Nephron progenitor cell (in vitro differentiated cells): Measurements from ENCODE around the gene MROH8.
"Not testable (repeated sequence)": the region's sequence is repeated elsewhere in the genome, so short reads cannot be mapped to it uniquely, and the experiment has no call there.

ENCODE experiments used
- DNase-seq: peaks from one replicate; pipeline ENCODE4 v3.0.0; 2021
- H3K27ac Mint-ChIP-seq: 2 replicates; pipeline ENCODE4 v1.8.0; 2021; ENCODE audit warnings: mild to moderate bottlenecking, moderate library complexity, mixed read lengths
- H3K27me3 Mint-ChIP-seq: 2 replicates; pipeline ENCODE4 v1.8.0; 2021; ENCODE audit warnings: mild to moderate bottlenecking, low read depth, mixed read lengths; ENCODE audit not compliant: poor library complexity
- H3K36me3 Mint-ChIP-seq: 2 replicates; pipeline ENCODE4 v1.8.0; 2021; ENCODE audit warnings: low read depth, mixed read lengths
- H3K4me1 Mint-ChIP-seq: 2 replicates; pipeline ENCODE4 v1.8.0; 2021; ENCODE audit warnings: mixed read lengths
- H3K4me3 Mint-ChIP-seq: 2 replicates; pipeline ENCODE4 v1.8.0; 2021; ENCODE audit warnings: mild to moderate bottlenecking, moderate library complexity, mixed read lengths
- H3K9me3 Mint-ChIP-seq: 2 replicates; pipeline ENCODE4 v1.8.0; 2021; ENCODE audit warnings: mild to moderate bottlenecking, moderate library complexity, mixed read lengths
- CTCF ChIP-seq: fragments of 200-600 bp; sonication (generic); IDR thresholded peaks from 2 replicates; pipeline ENCODE4 v1.5.0; 2021; ENCODE audit warnings: antibody characterized with exemption

Gene MROH8

GRCh38 chr20:37075932-37076685 is 103.2 kb downstream of the MROH8 start:
- TF ChIP-seq CTCF, result no peak
- Mint-ChIP-seq H3K36me3 (peaks cover 84% of the 10 kb centered on the region), H3K4me3 (no peak overlapping the region), H3K27me3 (no peaks in the 10 kb centered on the region), H3K9me3 (peaks cover 27% of the 10 kb centered on the region), H3K27ac (no peak overlapping the region), H3K4me1 (no peaks in the 10 kb centered on the region)
- no peak for DNase-seq

- H3K9me3 Mint-ChIP-seq, result peaks cover 27% of the 10 kb centered on the region
- H3K36me3 Mint-ChIP-seq, result peaks cover 85% of the 10 kb centered on the region
- no peaks in the 10 kb centered on the region for H3K4me1 Mint-ChIP-seq
- H3K4me3 Mint-ChIP-seq, result no peak overlapping the region
- H3K27me3 Mint-ChIP-seq, result no peaks in the 10 kb centered on the region
- no peak overlapping the region for H3K27ac Mint-ChIP-seq
- TF ChIP-seq CTCF, result no peak
- DNase-seq, result no peak
These were observed 106.8 kb downstream of the MROH8 start for GRCh38 chr20:37072293-37073196.

- DNase-seq, result no peak
- Mint-ChIP-seq H3K4me1 (no peaks in the 10 kb centered on the region), H3K4me3 (no peak overlapping the region), H3K27me3 (no peaks in the 10 kb centered on the region), H3K36me3 (peaks cover 86% of the 10 kb centered on the region), H3K9me3 (peaks cover 27% of the 10 kb centered on the region), H3K27ac (no peak overlapping the region)
- TF ChIP-seq CTCF, result no peak
These were observed 107.9 kb downstream of the MROH8 start for GRCh38 chr20:37071481-37071911.

GRCh38 chr20:37069563-37069962 is 109.8 kb downstream of the MROH8 start:
- not testable (repeated sequence) for H3K27ac Mint-ChIP-seq, H3K27me3 Mint-ChIP-seq, H3K4me3 Mint-ChIP-seq, H3K4me1 Mint-ChIP-seq, DNase-seq
- peaks cover 13% of the 10 kb centered on the region for H3K9me3 Mint-ChIP-seq
- H3K36me3 Mint-ChIP-seq, result peaks cover 83% of the 10 kb centered on the region

GRCh38 chr20:37066168-37066567 is 113.2 kb downstream of the MROH8 start:
- TF ChIP-seq CTCF, result no peak
- peaks cover 4% of the 10 kb centered on the region for H3K27me3 Mint-ChIP-seq
- no peak overlapping the region for H3K4me3 Mint-ChIP-seq
- H3K27ac Mint-ChIP-seq, result peak overlapping the region; percentile 22
- DNase-seq, result no peak
- H3K36me3 Mint-ChIP-seq, result peaks cover 81% of the 10 kb centered on the region
- H3K9me3 Mint-ChIP-seq, result peaks cover under 1% of the 10 kb centered on the region
- H3K4me1 Mint-ChIP-seq, result no peaks in the 10 kb centered on the region

GRCh38 chr20:37055276-37055675 is 124.1 kb downstream of the MROH8 start:
- H3K9me3 Mint-ChIP-seq, result no peaks in the 10 kb centered on the region
- no peak overlapping the region for H3K4me3 Mint-ChIP-seq
- H3K4me1 Mint-ChIP-seq, result no peaks in the 10 kb centered on the region
- H3K27ac Mint-ChIP-seq, result peak overlapping the region; percentile 89
- no peak for TF ChIP-seq CTCF
- peaks cover 2% of the 10 kb centered on the region for H3K27me3 Mint-ChIP-seq
- no peak for DNase-seq
- peaks cover 83% of the 10 kb centered on the region for H3K36me3 Mint-ChIP-seq
